WTC11 (cell line): ENCODE measurements around the gene RNF44.

Experiments used
- ELF4 ChIP-seq: sonication (generic); formaldehyde crosslinking; IDR thresholded peaks from 2 replicates; pipeline ENCODE4 v1.8.1; 2022; ENCODE audit warnings: low read depth, mild to moderate bottlenecking, moderate library complexity, missing genetic modification reagents
- HMGXB4 ChIP-seq: sonication (generic); formaldehyde crosslinking; IDR thresholded peaks from 2 replicates; pipeline ENCODE4 v1.8.1; 2023; ENCODE audit warnings: mild to moderate bottlenecking, moderate library complexity, missing genetic modification reagents
- ZNF281 ChIP-seq: sonication (generic); formaldehyde crosslinking; IDR thresholded peaks from 2 replicates; pipeline ENCODE4 v1.8.0; 2023; ENCODE audit warnings: mild to moderate bottlenecking, missing genetic modification reagents
- ZNF416 ChIP-seq: fragments of 250-450 bp; sonication (Bioruptor Pico); IDR thresholded peaks from 2 replicates; pipeline ENCODE4 v1.9.0; 2021; ENCODE audit warnings: mild to moderate bottlenecking, inconsistent platforms
- TF ChIP-seq, protein P1 (sequence below): fragments of 200-600 bp; IDR thresholded peaks from 2 replicates; pipeline ENCODE4 v1.8.0; 2022; ENCODE audit warnings: antibody characterized with exemption
- TF ChIP-seq, protein P2 (sequence below): sonication (generic); formaldehyde crosslinking; IDR thresholded peaks from 2 replicates; pipeline ENCODE4 v1.8.0; 2022; ENCODE audit warnings: mild to moderate bottlenecking, missing genetic modification reagents

GRCh38 chr5:176492431-176492830 is 44.8 kb downstream of the RNF44 start:
- no peak for TF ChIP-seq ZNF416 (CRISPR knock-in tag)
- TF ChIP-seq, protein P1, sequence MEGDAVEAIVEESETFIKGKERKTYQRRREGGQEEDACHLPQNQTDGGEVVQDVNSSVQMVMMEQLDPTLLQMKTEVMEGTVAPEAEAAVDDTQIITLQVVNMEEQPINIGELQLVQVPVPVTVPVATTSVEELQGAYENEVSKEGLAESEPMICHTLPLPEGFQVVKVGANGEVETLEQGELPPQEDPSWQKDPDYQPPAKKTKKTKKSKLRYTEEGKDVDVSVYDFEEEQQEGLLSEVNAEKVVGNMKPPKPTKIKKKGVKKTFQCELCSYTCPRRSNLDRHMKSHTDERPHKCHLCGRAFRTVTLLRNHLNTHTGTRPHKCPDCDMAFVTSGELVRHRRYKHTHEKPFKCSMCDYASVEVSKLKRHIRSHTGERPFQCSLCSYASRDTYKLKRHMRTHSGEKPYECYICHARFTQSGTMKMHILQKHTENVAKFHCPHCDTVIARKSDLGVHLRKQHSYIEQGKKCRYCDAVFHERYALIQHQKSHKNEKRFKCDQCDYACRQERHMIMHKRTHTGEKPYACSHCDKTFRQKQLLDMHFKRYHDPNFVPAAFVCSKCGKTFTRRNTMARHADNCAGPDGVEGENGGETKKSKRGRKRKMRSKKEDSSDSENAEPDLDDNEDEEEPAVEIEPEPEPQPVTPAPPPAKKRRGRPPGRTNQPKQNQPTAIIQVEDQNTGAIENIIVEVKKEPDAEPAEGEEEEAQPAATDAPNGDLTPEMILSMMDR = no peak
- TF ChIP-seq HMGXB4 (CRISPR knock-in tag) = no peak
- no peak for TF ChIP-seq ZNF281 (CRISPR knock-in tag)
- TF ChIP-seq ELF4 = no peak
- TF ChIP-seq, protein P2, sequence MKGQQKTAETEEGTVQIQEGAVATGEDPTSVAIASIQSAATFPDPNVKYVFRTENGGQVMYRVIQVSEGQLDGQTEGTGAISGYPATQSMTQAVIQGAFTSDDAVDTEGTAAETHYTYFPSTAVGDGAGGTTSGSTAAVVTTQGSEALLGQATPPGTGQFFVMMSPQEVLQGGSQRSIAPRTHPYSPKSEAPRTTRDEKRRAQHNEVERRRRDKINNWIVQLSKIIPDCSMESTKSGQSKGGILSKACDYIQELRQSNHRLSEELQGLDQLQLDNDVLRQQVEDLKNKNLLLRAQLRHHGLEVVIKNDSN (CRISPR knock-in tag) = no peak
